SH-SY5Y (cell line): ENCODE results near the gene FBXO41.

ENCODE experiments used
- GATA2 ChIP-seq: IDR thresholded peaks from 2 replicates; pipeline ENCODE4 v1.6.1; 2011; ENCODE audit warnings: mild to moderate bottlenecking, low read depth, low read length
- GATA3 ChIP-seq: IDR thresholded peaks from 2 replicates; pipeline ENCODE4 v1.6.1; 2011; ENCODE audit warnings: low read depth, mild to moderate bottlenecking, low read length, moderate library complexity

- no peak for TF ChIP-seq GATA2
- TF ChIP-seq GATA3, result no peak
Observed at GRCh38 chr2:73227086-73227485, 57.2 kb downstream of the FBXO41 start.
